Measurements from ENCODE around the gene CD44.

Gene CD44

DNA sequence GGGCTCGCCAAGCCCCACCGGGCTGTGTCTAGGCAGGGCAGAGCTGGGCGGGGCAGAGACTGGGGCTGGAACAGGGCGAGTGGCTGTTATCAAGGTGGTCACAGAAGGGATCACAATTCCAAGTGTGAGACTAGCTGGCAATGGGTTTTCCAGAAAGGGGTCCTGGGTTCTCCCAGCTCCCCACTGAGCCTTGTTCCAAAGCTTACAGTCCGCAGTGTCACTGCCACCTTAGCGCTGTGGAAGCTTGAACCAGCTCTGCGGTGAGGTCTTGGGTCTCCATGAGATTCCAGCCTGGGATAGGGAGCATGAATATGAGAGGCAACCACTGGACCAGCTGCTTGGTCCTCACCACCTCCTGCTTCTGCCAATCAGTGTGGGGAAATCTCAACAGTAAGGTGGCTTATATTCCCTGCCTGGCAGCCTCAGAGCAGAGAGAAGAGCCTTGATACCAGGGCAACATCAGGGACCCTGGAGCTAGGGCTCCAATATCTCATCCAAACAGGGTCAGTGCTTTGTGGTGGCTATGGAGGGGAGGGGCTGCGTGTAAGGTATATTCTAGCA, 831 bp downstream of the CD44 start:
- no peak for DNase-seq

DNA sequence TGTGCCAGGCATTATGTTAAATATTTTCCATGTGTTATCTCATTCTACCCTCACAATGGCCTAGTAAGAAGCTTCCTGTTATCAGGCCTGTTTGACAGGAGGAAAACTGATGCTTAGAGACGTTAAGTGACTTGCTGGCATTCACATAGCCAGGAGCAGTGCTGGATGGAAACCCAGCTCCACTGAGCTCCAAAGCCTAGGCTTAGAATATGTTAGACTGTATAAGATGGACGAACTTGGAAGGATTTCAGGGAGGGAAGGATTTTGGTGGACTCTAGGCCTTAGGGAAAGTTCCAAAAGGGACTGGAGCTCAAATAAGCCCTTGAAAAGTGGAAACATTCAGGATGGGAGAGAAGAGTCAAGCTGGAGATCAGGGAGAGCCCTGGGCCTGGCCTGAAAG, 2.1 kb downstream of the CD44 start:
- no peak for DNase-seq

DNA sequence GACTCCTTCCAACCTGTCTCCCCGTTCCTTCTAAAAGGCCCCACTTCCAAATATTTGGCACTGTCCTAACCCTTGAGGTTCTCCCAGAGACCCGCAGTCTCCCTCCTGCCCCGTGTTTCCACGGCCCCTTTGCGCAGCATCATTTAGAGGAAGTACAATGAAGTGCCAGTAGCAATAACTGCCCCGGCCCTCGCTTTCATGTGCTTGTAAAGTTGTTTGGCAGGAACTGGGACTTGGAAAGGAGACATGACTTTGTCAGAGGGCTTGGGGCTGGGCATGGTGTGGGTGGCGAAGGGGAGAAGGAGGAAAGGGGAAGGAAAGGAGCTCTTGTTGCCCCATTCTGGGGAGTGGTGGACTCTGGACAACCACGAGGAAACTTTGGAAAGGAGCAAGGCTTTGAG, 2.6 kb downstream of the CD44 start:
- DNase-seq = peak in 8 of 56 donors; percentile 6 to 28 (median 15)

DNA sequence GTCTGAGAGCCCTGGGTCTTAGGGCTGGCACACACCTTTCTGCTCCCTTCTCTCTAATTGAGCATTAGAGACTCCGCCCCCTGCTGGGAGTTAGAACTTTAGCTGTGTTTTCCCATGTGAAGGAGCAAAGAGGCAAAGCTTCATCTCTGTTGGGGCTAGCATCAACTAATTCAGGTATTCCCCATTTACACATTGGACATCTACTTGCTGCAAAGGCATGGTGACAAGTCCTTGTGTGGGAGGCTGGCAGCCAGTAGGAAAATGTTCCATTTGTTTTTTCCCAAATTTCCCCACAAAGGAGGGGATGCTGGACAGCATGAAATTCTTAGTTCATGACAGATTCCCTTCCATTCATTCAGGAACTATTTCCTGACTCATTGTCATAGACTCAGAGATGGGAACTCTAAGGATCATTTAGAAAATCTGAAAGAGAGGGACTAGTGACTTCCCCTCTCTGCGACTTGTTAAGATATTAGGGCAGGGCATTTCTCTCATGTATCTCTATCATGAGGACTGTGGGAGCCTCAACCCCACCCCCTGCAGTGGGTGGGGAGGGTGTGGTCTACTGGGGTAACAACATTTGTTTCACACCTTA, 3.6 kb downstream of the CD44 start:
- DNase-seq = no peak

- DNase-seq = no peak
These were observed 4.5 kb downstream of the CD44 start for GRCh38 chr11:35143297-35144135.

- DNase-seq = peak in 2 of 56 donors; percentile 14 to 19
These were observed 5.3 kb downstream of the CD44 start for GRCh38 chr11:35144136-35144741.

DNA sequence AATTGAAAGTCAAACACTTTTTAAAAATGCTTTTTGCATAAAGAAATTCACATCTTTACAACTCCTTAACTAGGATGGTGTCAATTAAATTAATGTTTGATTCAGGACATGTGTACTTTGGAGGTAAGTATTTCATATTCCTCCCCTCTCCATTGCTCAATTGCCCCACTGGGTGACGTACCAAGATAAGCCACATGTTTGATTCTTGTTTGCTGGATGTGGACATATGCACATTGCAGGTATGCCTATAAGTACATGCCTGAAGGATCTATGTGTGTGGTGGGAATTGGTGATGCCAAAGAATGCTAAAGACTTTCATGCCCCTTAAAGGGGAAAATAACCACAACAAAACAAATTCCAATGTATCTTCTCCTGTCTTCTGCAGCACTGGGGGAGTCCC, 5.8 kb downstream of the CD44 start:
- no peak for DNase-seq

DNA sequence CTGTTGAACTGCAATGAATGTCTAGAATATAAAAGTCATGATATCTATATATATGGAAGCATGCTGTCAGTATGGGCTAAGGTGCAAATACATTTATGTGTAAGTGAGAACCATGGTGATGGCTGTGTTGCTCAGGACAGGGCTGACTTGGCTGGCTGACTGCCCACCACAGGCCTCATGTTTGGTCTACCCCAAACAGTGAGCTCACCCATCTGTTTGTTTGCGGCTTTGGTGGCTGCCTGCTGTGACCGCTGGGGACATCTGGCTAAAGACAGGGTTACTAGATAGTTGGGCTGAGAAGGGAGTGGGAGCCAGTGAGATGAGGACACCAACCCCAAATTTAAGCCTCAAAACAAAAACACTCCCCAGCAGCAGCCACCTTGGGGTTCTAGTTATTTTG, 6.3 kb downstream of the CD44 start:
- no peak for DNase-seq

DNA sequence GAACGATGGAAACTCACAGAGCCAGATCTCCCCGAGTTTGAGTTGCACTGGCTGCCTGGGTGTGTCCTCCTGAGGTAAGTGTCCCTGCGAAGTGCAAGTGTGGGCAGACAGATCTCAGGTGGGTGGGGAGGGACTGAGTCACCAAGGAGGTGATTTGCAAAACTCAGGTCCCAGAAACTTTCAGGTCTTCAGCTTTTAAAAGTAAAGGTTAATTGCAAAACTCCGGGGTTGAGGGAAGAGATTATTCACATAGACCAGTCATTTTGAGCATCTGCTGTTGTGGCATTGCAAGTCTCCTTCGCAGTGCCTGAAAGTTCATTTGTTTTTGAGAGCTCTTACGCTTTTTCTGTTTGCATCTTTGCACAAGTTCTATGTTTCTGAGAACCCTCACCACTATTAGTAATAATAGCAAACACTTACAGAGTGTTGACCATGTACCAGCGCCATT, 7.1 kb downstream of the CD44 start:
- DNase-seq = peak in 4 of 56 donors; percentile 2 to 25 (median 18)

DNA sequence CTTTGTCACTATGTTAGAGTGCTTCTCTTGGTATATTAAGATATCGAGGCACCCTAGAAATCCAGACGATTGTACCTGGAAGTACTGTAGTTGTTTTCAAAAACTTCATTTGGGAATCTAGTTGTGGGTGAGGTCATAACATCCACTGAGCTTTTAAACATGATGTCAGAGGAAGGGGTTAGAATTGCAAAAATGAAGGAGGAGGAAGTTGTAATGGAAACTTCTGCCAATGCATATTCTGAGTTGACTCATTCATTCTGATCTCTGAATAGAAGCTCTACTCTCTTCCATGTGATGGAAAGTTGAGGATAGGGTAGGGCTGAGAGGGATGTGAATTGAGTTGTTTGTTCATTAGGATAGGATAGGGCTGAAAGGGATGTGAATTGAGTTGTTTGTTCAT, 7.7 kb downstream of the CD44 start:
- no peak for DNase-seq

GRCh38 chr11:35147235-35147634, 8.3 kb downstream of the CD44 start:
- no peak for DNase-seq

DNA sequence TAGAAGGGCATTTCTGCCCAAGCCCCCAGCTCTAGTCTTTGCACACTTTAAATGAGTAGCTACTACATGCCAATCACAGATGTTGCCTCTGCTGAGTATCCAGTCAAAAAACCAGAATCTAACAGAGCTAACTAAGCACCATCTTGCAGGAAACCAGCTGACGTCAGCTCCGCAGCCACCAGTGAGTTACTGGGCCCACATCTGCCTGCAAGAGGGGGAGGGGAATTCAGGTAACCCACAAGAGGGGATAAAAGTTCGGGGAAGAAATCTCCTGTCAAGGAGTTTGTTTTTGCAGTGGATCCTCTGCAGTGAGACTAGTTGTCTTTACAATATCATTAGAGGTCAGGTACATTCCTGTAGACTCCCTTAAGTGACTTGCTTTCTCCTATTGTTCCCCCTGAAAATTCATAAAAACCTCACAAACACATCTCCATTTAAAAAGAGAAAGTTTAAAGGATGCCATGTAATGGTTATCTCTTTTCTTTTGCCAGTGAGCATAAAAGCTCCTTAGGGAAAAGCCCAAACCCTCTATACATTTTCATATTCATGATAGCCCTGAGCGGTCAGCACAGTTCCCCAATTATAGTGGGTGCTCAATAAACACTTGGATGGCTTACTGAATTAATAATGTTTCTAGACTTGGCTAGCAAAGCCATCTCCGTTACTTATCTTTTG, 9.3 kb downstream of the CD44 start:
- no peak for DNase-seq

- no peak for DNase-seq
These were observed 11.5 kb downstream of the CD44 start for GRCh38 chr11:35150454-35150853.

GRCh38 chr11:35151241-35151640, 12.3 kb downstream of the CD44 start:
- DNase-seq = no peak

DNA sequence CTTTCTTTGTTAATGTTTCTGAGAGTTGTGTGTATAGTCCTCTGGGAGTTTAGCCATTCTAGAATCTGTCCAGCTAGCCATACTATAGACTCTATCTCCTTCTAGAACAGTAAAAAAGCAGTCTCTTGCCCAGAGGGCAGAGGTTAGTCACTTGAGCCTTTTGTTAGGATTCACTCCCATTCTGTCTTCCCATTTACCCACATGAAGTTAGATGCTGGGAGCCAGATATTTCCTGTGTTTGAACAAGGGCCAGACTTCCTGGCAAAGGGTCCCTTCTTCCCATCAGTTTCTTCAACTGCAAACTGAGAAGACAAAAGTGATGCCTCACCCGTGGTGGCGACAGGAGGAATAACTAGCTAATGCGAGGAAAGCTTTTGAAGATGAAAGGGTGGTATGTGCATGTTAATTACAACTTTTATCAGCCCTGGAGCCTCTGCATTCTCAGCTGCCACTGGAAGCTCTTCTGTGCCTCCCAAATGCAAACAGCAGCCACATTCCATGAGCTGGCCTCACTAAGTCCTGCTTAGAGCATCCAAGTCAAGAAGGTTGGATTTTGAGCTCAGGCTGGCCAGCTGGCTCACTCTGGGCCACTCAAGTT, 12.8 kb downstream of the CD44 start:
- DNase-seq = no peak

- DNase-seq = no peak
These were observed 13.6 kb downstream of the CD44 start for GRCh38 chr11:35152575-35152974.

DNA sequence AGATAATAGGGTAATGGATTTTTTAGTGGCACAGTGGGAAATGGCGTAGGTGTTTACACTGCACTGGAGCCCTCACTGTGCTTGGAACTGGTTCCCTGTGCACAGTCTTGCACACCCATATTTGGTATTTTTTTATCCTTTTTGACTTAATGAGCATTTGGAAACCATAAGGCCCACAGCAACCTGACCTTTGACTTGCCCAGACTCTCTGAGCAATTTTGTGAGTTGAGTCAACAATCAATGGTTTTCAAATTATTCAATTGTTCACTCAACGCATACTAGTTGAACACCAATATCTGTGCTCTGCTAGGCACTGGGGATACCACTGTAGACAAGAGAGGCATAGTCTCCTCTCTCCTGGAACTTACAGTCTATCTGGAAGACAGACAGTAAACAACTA, 14.3 kb downstream of the CD44 start:
- DNase-seq = no peak

GRCh38 chr11:35154952-35155351, 16.0 kb downstream of the CD44 start:
- no peak for DNase-seq

DNA sequence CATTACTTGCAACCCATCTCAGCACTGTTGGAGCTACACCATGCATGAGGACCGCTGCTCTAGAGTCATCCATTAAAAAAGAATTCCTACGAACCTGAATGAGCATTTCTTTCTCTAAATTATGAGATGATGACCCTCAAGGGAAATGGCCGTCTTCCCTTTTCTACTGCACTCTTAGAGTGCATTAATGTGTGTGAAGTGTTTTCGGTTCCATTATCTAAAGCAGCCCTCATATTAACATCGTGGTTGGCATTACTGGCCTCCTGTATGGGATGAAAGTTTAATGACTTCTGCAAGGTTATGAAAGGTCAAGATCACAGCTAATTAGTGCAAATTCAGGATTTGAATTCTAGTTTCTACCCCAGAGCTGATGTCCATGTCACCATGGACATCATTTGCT, 16.7 kb downstream of the CD44 start:
- no peak for DNase-seq

GRCh38 chr11:35157814-35158700, 19.1 kb downstream of the CD44 start:
- DNase-seq = no peak

All from nucleus accumbens (tissue), 56 donors.